OCI-LY3 (cell line): Measurements from ENCODE around the gene PRX.

Experiments
- EZH2phosphoT487 ChIP-seq: fragments of 200-600 bp; shearing (Covaris generic); IDR thresholded peaks from 2 replicates; pipeline ENCODE4 v1.6.1; 2018; ENCODE audit warnings: antibody characterized with exemption, mixed run types, low read depth
- TF ChIP-seq, protein P1 (sequence below): fragments of 200-600, 300-600 bp; sonication (generic); IDR thresholded peaks from 2 replicates; pipeline ENCODE4 v1.5.1; 2014; ENCODE audit warnings: antibody characterized with exemption, low read length, low read depth

DNA sequence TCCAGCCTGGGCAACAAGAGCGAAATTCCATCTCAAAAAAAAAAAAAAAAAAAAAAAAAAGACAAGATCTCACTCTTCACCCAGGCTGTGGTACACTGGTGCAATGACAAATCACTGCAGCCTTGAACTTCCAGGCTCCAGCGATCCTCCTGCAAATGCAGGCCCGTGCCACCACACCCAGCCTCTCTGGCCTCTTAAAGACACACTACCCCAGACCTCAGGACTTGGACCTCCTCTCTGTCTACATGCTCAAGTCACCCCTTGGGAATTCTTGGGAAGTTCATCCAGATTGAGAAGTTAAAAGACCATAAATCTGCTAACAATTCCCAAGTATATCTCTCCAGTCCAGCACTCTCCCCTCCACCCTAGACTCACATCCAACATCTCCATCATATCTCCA lies 12.6 kb downstream of the PRX start:
- TF ChIP-seq, protein P1, sequence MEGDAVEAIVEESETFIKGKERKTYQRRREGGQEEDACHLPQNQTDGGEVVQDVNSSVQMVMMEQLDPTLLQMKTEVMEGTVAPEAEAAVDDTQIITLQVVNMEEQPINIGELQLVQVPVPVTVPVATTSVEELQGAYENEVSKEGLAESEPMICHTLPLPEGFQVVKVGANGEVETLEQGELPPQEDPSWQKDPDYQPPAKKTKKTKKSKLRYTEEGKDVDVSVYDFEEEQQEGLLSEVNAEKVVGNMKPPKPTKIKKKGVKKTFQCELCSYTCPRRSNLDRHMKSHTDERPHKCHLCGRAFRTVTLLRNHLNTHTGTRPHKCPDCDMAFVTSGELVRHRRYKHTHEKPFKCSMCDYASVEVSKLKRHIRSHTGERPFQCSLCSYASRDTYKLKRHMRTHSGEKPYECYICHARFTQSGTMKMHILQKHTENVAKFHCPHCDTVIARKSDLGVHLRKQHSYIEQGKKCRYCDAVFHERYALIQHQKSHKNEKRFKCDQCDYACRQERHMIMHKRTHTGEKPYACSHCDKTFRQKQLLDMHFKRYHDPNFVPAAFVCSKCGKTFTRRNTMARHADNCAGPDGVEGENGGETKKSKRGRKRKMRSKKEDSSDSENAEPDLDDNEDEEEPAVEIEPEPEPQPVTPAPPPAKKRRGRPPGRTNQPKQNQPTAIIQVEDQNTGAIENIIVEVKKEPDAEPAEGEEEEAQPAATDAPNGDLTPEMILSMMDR: no peak
- no peak for TF ChIP-seq EZH2phosphoT487
